ENCODE measurements around the gene MCTP2.

- no peak for TF ChIP-seq PREB (CRISPR knock-in tag; IDR thresholded peaks at IDR 0.05)
- TF ChIP-seq RFXAP (CRISPR knock-in tag; IDR thresholded peaks at IDR 0.05; ENCODE audit: borderline replicate concordance), result no peak
- TF ChIP-seq EZH2 (conservative IDR thresholded peaks at IDR 0.05; ENCODE audit: low read depth, low read length), result no peak
- no peak for TF ChIP-seq ZFX (CRISPR knock-in tag; IDR thresholded peaks at IDR 0.05; ENCODE audit: low read depth)
- TF ChIP-seq ZFP90 (CRISPR knock-in tag; IDR thresholded peaks at IDR 0.05; ENCODE audit: borderline replicate concordance), result no peak
Measured at GRCh38 chr15:94323076-94323475, 91.7 kb downstream of the MCTP2 start.

Measured in HepG2 (cell line).